H1 (cell line): Measurements from ENCODE around the gene ASTN2.

Experiments used
- ATF3 ChIP-seq: IDR thresholded peaks from 2 replicates; pipeline ENCODE4 v1.6.1; 2011; ENCODE audit warnings: low read depth, mild to moderate bottlenecking, low read length; ENCODE audit not compliant: insufficient read depth
- BRCA1 ChIP-seq: IDR thresholded peaks from 2 replicates; pipeline ENCODE4 v1.6.1; 2012; ENCODE audit warnings: low read depth, low read length, improper control_type of control experiment
- CHD1 ChIP-seq: IDR thresholded peaks from 2 replicates; pipeline ENCODE4 v1.6.1; 2012; ENCODE audit warnings: low read depth, low read length, improper control_type of control experiment
- EGR1 ChIP-seq: IDR thresholded peaks from 2 replicates; pipeline ENCODE4 v1.6.1; 2011; ENCODE audit warnings: low read depth, low read length, borderline replicate concordance
- EP300 ChIP-seq, 2 experiments: IDR thresholded peaks; 1 replicate in 1 of 2; 2 replicates in 1 of 2; pipeline ENCODE4 v1.6.1; 2011 to 2012; ENCODE audit warnings: low read depth in 2 of 2, low read length in 2 of 2, mild to moderate bottlenecking in 2 of 2, borderline replicate concordance in 1 of 2, inconsistent platforms in 1 of 2, moderate library complexity in 1 of 2
- EZH2 ChIP-seq: fragments of 200-600 bp; sonication (generic); IDR thresholded peaks from 2 replicates; pipeline ENCODE4 v1.7.1; 2012; ENCODE audit warnings: low read depth, mild to moderate bottlenecking, moderate library complexity, low read length, inconsistent platforms; ENCODE audit not compliant: severe bottlenecking
- HDAC2 ChIP-seq, 2 experiments: fragments of 300-600 bp in 1 of 2; sonication (generic) in 1 of 2; IDR thresholded peaks; 2 replicates each; pipeline ENCODE4 v1.6.1; 2011 to 2012; ENCODE audit warnings: low read depth in 2 of 2, low read length in 2 of 2, mild to moderate bottlenecking in 2 of 2, moderate library complexity in 2 of 2, borderline replicate concordance in 1 of 2, inconsistent platforms in 1 of 2
- HDAC6 ChIP-seq: IDR thresholded peaks from one replicate; pipeline ENCODE4 v1.7.1; 2012; ENCODE audit warnings: low read depth, mild to moderate bottlenecking, inconsistent platforms, low read length, moderate library complexity
- MAX ChIP-seq: IDR thresholded peaks from 2 replicates; pipeline ENCODE4 v1.6.1; 2012; ENCODE audit warnings: inconsistent platforms
- NRF1 ChIP-seq: IDR thresholded peaks from 2 replicates; pipeline ENCODE4 v1.6.1; 2011; ENCODE audit warnings: mild to moderate bottlenecking, low read depth, low read length, improper control_type of control experiment
- POLR2A ChIP-seq, 2 experiments: IDR thresholded peaks; 1 replicate in 1 of 2; 2 replicates in 1 of 2; pipeline ENCODE4 v1.6.1; 2011; ENCODE audit warnings: low read depth in 2 of 2, low read length in 2 of 2, mild to moderate bottlenecking in 2 of 2; ENCODE audit errors: control extremely low read depth in 1 of 2
- POLR2AphosphoS5 ChIP-seq: IDR thresholded peaks from 2 replicates; pipeline ENCODE4 v1.6.1; 2011; ENCODE audit warnings: low read depth, low read length
- RXRA ChIP-seq: IDR thresholded peaks from 2 replicates; pipeline ENCODE4 v1.6.1; 2011; ENCODE audit warnings: low read depth, mild to moderate bottlenecking, low read length, moderate library complexity; ENCODE audit not compliant: insufficient read depth
- TF ChIP-seq, protein P1 (sequence below), 3 experiments: IDR thresholded peaks; 1 replicate in 2 of 3; 2 replicates in 1 of 3; pipeline versions ENCODE4 v1.5.1 to v1.6.1; 2011; ENCODE audit warnings: low read length in 3 of 3, mild to moderate bottlenecking in 3 of 3, inconsistent platforms in 2 of 3, low read depth in 1 of 3, moderate library complexity in 1 of 3; ENCODE audit not compliant: insufficient read depth in 1 of 3; ENCODE audit errors: control extremely low read depth in 1 of 3

DNA sequence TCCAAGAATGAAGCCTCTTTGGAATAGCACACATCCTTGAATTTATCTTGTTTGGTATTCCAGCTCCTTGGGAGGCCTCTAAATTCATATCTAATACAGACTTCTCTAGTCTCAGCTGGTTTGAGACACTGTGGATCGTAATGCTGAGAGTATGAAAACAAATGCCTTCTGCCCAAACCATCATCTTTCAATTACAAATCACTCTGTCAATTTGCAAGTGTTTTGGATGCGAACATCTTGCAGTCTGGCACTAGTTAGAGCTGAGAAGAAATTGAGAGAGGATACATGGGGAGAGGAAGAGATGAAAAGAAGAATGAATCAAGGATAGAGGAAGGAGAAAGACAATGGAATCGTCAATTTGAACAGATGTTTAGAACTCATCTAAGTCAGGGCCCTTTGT is 342.6 kb downstream of the ASTN2 start:
- no peak for TF ChIP-seq MAX
- no peak for TF ChIP-seq NRF1
- TF ChIP-seq POLR2AphosphoS5 = no peak
- TF ChIP-seq EP300 (IDR thresholded peaks at IDR 0.05; ENCODE audit: borderline replicate concordance in 1 of 2, low read depth in 2 of 2, low read length in 2 of 2) = no peak
- no peak for TF ChIP-seq CHD1
- TF ChIP-seq, protein P1, sequence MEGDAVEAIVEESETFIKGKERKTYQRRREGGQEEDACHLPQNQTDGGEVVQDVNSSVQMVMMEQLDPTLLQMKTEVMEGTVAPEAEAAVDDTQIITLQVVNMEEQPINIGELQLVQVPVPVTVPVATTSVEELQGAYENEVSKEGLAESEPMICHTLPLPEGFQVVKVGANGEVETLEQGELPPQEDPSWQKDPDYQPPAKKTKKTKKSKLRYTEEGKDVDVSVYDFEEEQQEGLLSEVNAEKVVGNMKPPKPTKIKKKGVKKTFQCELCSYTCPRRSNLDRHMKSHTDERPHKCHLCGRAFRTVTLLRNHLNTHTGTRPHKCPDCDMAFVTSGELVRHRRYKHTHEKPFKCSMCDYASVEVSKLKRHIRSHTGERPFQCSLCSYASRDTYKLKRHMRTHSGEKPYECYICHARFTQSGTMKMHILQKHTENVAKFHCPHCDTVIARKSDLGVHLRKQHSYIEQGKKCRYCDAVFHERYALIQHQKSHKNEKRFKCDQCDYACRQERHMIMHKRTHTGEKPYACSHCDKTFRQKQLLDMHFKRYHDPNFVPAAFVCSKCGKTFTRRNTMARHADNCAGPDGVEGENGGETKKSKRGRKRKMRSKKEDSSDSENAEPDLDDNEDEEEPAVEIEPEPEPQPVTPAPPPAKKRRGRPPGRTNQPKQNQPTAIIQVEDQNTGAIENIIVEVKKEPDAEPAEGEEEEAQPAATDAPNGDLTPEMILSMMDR (IDR thresholded peaks at IDR 0.05; ENCODE audit: control extremely low read depth in 1 of 3, insufficient read depth in 1 of 3, low read depth in 1 of 3, low read length in 3 of 3) = no peak
- no peak for TF ChIP-seq BRCA1
- no peak for TF ChIP-seq HDAC6
- no peak for TF ChIP-seq RXRA
- no peak for TF ChIP-seq POLR2A (IDR thresholded peaks at IDR 0.05; ENCODE audit: control extremely low read depth in 1 of 2, low read depth in 2 of 2, low read length in 2 of 2)
- TF ChIP-seq EGR1 = no peak
- TF ChIP-seq HDAC2 (IDR thresholded peaks at IDR 0.05; ENCODE audit: borderline replicate concordance in 1 of 2, low read depth in 2 of 2, low read length in 2 of 2) = no peak
- TF ChIP-seq ATF3 = no peak
- TF ChIP-seq EZH2 = no peak
